ENCODE data around the gene TRIM8.

Gene TRIM8

GRCh38 chr10:102630663-102631062 lies 13.6 kb upstream of the TRIM8 start:
- TF ChIP-seq ZBTB7A (IDR thresholded peaks at IDR 0.05; ENCODE audit: low read depth) (no peak), EP300 (IDR thresholded peaks at IDR 0.05; ENCODE audit: borderline replicate concordance) (no peak), TAF1 (IDR thresholded peaks at IDR 0.05; ENCODE audit: low read depth) (no peak), EGR1 (IDR thresholded peaks at IDR 0.05) (no peak), YY1 (IDR thresholded peaks at IDR 0.05; ENCODE audit: low read depth) (no peak), REST (IDR thresholded peaks at IDR 0.05; ENCODE audit: low read depth) (no peak), NFIC (IDR thresholded peaks at IDR 0.05) (no peak), TCF12 (IDR thresholded peaks at IDR 0.05; ENCODE audit: low read depth) (no peak), TEAD4 (IDR thresholded peaks at IDR 0.05) (no peak), USF1 (IDR thresholded peaks at IDR 0.05) (no peak), CEBPB (IDR thresholded peaks at IDR 0.05) (no peak), CREB1 (IDR thresholded peaks at IDR 0.05; ENCODE audit: low read depth) (no peak), RAD21 (IDR thresholded peaks at IDR 0.05; ENCODE audit: low read depth) (no peak), MAX (IDR thresholded peaks at IDR 0.05) (no peak), FOXM1 (IDR thresholded peaks at IDR 0.05; ENCODE audit: borderline replicate concordance, low read depth) (no peak)

GRCh38 chr10:102631525-102632393 lies 12.5 kb upstream of the TRIM8 start:
- no peak for TF ChIP-seq YY1 (IDR thresholded peaks at IDR 0.05; ENCODE audit: low read depth)
- no peak for TF ChIP-seq CREB1 (IDR thresholded peaks at IDR 0.05; ENCODE audit: low read depth)
- TF ChIP-seq EP300 (IDR thresholded peaks at IDR 0.05; ENCODE audit: borderline replicate concordance) = no peak
- no peak for TF ChIP-seq TAF1 (IDR thresholded peaks at IDR 0.05; ENCODE audit: low read depth)
- TF ChIP-seq EGR1 (IDR thresholded peaks at IDR 0.05) = no peak
- TF ChIP-seq TCF12 (IDR thresholded peaks at IDR 0.05; ENCODE audit: low read depth) = no peak

- TF ChIP-seq CEBPB (IDR thresholded peaks at IDR 0.05) (no peak), EGR1 (IDR thresholded peaks at IDR 0.05) (no peak), TEAD4 (IDR thresholded peaks at IDR 0.05) (no peak)
These were observed 11.7 kb upstream of the TRIM8 start for GRCh38 chr10:102632394-102633111.

GRCh38 chr10:102633287-102633686 lies 11.0 kb upstream of the TRIM8 start:
- no peak for TF ChIP-seq EGR1 (IDR thresholded peaks at IDR 0.05)
- TF ChIP-seq ZBTB7A (IDR thresholded peaks at IDR 0.05; ENCODE audit: low read depth) = no peak
- TF ChIP-seq USF1 (IDR thresholded peaks at IDR 0.05) = no peak
- no peak for TF ChIP-seq RAD21 (IDR thresholded peaks at IDR 0.05; ENCODE audit: low read depth)
- no peak for TF ChIP-seq YY1 (IDR thresholded peaks at IDR 0.05; ENCODE audit: low read depth)
- no peak for TF ChIP-seq MAX (IDR thresholded peaks at IDR 0.05)
- TF ChIP-seq CEBPB (IDR thresholded peaks at IDR 0.05) = no peak
- no peak for TF ChIP-seq CREB1 (IDR thresholded peaks at IDR 0.05; ENCODE audit: low read depth)
- no peak for TF ChIP-seq FOXM1 (IDR thresholded peaks at IDR 0.05; ENCODE audit: borderline replicate concordance, low read depth)
- TF ChIP-seq NFIC (IDR thresholded peaks at IDR 0.05) = no peak
- TF ChIP-seq TCF12 (IDR thresholded peaks at IDR 0.05; ENCODE audit: low read depth) = no peak
- TF ChIP-seq EP300 (IDR thresholded peaks at IDR 0.05; ENCODE audit: borderline replicate concordance) = no peak

- TF ChIP-seq TAF1 (IDR thresholded peaks at IDR 0.05; ENCODE audit: low read depth) (no peak), RAD21 (IDR thresholded peaks at IDR 0.05; ENCODE audit: low read depth) (no peak), MAX (IDR thresholded peaks at IDR 0.05) (no peak), REST (IDR thresholded peaks at IDR 0.05; ENCODE audit: low read depth) (no peak), TCF12 (IDR thresholded peaks at IDR 0.05; ENCODE audit: low read depth) (no peak), FOXM1 (IDR thresholded peaks at IDR 0.05; ENCODE audit: borderline replicate concordance, low read depth) (no peak), CEBPB (IDR thresholded peaks at IDR 0.05) (no peak)
These were observed 10.4 kb upstream of the TRIM8 start for GRCh38 chr10:102633848-102634247.
